Stimulated activated CD4-positive, alpha-beta T cell treated with anti-CD3 and anti-CD28 coated beads, Interleukin-2, amount 100 ng/mL, for 4 hours (primary cell): ENCODE data around the gene FAM3D.
"Not testable (repeated sequence)": the region's sequence is repeated elsewhere in the genome, so short reads cannot be mapped to it uniquely, and the experiment has no call there.

Source experiments
- DNase-seq: peaks from one replicate; pipeline ENCODE4 v3.0.0-alpha.2; 2020; ENCODE audit warnings: low read depth

The FAM3D gene

GRCh38 chr3:58666683-58667082 is at the start of gene FAM3D:
TSS of gene FAM3D (minus strand) at chr3:58666774. CDS start at chr3:58655563, 11,211 bp downstream.
- no peak for DNase-seq

DNA sequence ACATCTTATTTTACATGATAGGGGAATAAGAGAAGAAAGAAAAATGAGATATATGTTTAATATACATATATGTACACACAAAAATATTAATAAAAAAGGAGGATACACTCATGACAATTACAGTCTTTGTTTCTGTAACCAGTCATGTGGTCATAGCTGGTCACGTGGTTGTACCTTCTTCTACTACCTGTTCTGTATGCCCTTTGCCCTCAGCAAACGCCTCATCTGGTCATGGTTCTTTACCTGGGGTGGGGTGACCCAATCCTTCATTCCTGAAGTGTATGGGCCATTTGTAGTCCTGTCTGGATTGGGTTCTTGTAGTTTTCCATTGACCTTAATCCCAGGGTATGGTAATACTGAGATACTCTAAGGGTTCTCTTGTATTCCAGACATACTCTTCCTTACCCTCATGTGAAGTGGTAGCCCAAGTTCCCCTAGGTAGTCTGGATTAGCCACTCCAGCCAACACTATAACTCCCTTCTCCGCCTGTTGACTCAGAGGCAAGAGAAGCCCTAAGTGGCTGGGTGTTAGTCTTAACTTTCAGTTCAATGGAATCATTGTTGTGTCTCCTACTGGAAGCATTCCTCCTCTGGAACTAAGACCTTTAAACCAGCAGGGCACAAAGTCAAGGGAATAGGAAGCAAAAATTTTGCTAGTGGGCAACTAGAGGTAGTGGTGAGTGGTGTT is 47.3 kb upstream of the FAM3D start:
- no peak for DNase-seq

DNA sequence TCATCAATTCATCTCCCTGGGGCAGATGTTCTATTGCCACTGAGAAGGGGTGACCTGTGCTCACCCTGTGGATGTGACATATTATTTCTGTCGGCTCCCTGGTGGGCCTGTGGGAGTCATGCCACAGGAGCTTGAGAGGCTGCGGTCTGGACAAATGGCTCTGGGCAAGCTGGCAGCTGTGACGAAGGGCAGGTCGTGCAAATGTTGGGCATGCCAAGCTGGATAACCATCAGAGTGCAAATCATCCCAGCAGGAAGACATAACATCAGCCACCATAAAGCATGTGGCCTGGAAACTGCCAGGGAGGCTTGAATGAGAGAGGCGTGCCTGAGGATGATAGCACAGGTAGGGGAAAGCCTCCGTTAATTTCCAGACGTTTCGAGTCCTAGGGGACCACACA is 45.3 kb upstream of the FAM3D start:
- DNase-seq, result no peak

DNA sequence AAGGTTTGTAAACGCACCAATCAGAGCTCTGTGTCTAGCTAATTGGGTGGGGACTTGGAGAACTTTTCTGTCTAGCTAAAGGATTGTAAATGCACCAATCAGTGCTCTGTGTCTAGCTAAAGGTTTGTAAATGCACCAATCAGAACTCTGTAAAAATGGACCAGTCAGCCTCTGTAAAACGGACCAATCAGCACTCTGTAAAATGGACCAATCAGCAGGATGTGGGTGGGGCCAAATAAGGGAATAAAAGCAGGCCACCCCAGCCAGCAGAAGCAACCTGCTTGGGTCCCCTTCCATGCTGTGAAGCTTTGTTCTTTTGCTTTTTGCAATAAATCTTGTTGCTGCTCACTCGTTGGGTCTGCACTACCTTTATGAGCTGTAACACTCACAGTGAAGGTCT is 42.4 kb upstream of the FAM3D start:
- not testable (repeated sequence) for DNase-seq

GRCh38 chr3:58708116-58708791 is 41.7 kb upstream of the FAM3D start:
- no peak for DNase-seq

- DNase-seq, result no peak
These were observed 40.9 kb upstream of the FAM3D start for GRCh38 chr3:58707390-58707930.

DNA sequence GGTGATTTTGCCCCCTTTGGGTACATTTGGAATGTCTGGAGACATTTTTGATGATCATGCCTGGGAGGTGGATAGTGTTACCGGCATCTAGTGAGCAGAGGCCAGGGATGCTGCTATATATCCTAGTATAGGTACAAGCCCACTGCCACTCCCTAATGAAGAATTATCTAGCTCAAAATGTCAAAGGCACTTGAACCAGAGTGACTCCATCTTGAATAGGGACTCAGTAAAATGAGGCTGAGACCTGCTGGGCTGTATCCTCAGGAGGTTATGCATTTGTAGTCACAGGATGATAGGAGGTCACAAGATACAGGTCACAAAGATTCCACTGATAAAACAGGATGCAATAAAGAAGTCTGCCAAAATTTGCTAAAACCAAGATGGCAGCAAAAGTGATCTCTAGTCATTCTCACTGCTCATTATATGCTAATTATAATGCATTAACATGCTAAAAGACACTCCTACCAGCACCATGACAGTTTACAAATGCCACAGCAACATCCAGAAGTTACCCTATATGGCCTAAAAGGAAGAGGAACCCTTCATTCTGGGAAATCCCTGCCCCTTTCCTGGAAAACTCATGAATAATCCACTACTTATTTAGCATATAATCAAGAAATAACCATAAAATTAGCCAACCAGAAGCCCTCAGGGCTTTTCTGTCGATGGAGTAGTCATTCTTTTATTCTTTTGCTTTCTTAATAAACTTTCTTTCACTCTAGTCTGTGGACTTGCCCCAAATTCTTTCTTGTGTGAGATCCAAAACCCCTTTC is 40.0 kb upstream of the FAM3D start:
- DNase-seq, result no peak

GRCh38 chr3:58704745-58705144 is 38.2 kb upstream of the FAM3D start:
- DNase-seq, result no peak

DNA sequence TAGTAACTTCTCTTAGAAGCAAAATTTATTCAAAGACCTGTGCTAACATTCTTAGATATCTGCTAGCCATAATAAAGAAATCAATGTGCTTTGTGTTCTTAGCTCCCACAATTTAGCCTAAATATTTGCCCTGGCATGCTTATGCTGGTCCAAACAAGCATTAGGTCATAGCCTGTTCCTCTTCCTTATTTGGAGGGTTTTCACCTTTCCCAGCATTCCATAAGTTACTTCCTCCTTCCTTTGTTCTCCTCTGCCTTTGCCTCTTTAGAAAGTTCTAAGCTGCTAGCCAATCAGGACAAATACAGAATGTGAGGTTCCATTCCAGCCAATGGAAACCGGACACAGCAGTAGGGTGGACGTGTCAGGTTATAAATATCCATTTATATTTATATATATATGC is 37.7 kb upstream of the FAM3D start:
- DNase-seq, result not testable (repeated sequence)

DNA sequence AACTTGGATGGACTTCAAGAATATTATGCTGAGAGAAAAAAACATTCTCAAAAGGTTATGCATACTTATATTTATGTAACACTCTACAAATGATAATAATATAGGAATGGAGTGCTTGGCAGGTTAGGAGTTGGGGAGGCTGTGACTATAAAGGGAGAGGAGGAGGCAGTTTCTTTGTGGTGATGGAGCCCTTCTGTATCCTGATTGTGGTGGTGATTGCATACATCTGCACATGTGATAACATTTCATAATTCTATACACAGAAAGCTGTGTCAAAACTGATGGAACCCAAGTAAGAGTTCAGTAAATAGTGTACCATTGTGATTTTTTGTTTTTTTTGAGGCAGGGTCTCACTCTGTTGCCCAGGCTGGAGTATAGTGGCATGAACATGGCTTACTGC is 31.7 kb upstream of the FAM3D start:
- no peak for DNase-seq

GRCh38 chr3:58697561-58697960 is 31.0 kb upstream of the FAM3D start:
- DNase-seq, result no peak

DNA sequence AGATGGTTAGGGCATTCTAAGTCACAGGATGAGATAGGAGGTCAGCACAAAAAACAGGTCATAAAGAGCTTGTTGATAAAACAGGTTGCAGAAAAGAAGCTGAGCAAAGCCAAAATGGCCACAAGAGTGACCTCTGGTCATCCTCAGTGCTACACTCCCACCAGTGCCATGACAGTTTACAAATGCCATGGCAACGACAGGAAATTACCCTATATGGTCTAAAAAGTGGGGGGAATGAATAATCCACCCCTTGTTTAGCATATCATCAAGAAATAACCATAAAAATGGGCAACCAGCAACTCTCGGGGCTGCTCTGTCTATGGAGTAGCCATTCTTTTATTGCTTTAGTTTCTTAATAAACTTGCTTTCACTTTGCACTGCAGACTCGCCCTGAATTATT is 30.2 kb upstream of the FAM3D start:
- not testable (repeated sequence) for DNase-seq

DNA sequence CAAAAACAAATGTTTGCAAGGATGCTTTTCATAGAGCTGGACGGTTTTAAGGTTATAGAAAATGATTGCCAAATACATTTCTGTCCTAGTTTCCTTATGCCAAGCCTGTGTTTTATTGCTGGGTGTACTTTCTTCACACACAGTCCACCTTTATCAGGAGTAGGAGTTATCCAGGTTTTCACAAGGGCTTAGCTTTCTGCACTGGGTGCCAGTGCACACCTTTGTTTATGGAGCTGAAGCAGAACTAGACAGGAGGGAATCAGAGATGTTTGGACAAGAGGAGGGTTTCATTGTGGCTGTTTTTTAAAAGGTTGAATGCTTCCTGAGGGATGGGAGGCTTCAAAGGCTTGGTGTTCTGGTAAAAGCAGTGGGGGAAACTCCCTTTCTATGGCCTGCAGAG is 29.5 kb upstream of the FAM3D start:
- no peak for DNase-seq

DNA sequence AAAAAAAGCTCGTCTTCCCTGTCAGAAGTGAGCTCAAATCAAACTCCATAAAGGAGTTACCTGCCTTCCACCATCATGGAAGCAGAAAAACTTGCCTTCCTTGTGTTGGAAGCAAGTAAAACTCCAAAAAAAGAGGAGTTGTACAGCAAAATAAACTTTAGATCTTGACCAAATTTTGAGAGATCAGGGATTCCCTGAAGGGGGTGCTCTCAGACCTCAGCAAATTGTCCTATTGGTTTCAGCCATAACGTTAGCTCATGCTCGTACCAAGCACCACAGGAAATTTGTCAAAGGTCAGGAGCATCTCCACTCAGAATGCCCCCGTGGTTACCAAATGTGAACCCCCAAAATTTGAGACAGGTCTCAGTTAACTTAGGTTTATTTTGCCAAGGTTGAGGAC is 28.7 kb upstream of the FAM3D start:
- not testable (repeated sequence) for DNase-seq

DNA sequence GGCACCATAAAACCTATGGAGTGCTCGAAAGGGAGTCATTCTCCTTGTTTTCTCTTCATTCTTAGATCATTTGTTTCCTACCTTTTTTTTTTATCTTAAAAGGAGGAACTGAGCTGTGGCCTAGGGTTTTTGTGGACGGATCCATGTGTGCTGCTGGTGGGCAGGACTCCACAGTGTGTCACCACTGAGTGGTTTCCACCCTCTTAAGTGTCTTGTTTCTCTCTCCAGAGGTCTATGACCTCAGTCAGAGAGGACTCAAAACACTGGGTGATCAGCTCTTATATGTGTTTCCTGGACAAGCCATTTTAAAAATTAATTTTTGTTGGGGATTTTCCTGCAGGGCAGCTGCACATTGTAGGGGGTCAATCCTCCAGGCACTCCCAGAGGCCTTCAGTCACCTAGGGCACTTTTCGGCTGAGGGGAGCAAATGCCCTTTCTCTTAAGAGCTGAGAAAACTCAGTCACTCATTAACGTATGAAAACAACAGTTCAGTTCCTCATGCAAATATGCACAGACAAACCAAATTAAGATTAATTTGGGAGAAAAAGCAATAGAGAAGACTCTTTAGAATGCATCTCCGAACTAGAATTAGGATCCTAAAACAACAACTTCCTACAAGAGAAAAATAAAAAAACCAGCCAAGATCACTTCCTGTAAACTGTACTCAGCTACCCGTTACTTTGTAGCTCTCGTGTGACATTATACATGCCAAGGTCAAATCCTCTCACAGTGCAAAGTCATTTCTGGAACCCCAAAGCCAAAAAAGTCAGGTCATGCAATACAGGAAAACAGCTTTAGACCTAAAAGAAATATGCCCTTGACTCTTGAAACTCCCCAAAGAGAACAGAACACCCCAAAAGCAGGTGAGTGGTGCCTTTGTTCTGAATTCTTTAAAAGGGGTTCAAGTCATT is 27.6 kb upstream of the FAM3D start:
- no peak for DNase-seq

GRCh38 chr3:58692484-58692883 is 25.9 kb upstream of the FAM3D start:
- DNase-seq, result no peak

DNA sequence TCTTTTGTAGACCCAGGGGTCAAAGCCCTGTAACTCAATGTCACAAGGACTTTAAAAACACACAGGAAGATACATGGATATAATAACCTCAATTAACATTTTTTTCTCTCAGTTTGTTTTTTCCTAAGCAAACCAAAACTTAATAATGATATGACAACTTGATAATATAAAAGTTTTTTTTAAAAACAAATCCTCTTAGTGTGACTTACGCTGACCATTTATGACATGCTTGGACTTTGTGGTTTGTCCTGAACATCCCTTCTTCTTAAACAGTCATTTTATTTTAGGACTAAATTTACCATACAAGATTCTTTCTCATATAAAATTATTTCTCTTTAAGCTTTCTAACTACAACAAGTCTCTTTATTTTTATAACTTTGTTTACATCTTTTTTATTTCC is 25.4 kb upstream of the FAM3D start:
- no peak for DNase-seq

- DNase-seq, result no peak
These were observed 23.9 kb upstream of the FAM3D start for GRCh38 chr3:58690490-58690889.

DNA sequence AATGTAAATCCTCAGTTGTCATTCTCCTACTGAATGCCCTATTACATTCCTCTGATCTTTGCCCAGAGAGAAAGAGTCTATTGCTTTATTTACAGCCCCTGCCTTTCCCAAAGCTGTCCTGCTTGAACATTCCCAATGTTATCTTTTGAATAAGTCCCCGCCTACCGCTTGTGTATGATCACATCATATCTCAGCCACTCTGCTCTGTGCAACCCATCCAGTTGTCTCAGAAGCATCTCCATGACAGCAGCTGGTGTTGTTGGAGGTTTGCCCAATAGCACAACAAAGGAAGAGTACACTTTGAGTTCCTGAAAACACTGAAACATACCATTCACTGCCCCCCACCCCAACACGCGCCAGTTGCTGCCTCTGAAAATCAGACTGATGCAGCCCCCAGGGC is 22.0 kb upstream of the FAM3D start:
- DNase-seq, result no peak

DNA sequence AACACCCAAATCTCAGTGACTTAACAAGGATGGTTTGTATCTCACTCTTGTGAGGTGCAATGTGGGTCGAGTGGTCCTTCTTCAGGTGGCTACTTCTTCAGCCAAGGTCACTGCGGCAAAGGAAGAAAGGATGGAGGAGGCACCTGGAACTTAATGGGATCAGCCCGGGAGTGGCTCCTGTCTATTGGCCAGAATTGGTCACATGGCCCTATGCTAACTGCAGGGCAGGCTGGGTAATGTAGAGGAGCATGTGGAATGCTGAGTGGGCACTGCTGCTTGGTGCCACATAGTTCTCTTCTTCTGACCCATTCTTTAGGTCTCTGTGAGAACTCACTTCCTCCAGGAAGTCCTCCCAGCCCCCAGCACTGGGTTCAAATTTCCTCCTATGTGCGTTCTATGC is 20.3 kb upstream of the FAM3D start:
- DNase-seq, result no peak

DNA sequence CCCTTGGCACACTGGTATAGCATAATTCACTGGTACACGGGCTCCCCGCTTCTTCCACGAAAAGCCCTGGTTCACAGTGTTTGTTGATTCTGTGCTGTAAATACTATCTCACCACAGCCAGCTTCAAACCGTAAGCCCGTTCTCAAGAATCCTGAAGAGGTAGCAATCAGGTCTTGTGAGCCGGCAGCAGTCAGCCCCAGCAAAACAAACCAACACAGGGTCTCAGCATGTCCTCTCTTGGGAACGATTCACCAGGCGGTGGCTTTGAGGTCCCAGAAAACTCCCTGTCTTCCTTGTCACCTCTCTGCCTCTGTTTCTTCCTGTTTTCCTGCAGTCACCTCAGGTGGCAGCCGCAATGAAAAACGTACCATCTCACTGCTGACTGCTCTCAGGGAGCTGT is 19.1 kb upstream of the FAM3D start:
- no peak for DNase-seq

DNA sequence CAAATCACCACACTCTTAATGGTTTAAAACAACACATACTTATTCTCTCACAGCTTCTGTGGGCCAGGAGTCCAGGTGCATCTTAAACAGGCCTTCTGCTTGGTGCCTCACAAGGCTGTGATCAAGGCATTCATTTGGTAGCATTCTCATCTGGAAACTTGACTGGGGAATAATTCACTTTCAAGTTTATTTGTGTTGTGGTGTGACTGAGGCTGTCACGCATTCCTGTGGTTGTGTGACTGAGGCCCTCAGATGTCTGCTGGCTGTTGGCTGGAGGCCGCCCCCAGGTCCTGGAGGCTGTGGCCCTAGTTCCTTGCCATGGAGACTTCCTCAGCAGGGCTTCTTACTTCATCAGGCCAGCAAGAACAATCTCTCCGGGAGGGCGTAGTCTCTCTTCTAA is 16.9 kb upstream of the FAM3D start:
- no peak for DNase-seq
